OCI-LY7 (cell line): ENCODE measurements around the gene LAYN.

Experiments used
- EZH2phosphoT487 ChIP-seq: fragments of 200-600 bp; sonication (generic); IDR thresholded peaks from 2 replicates; pipeline ENCODE4 v1.6.1; 2018; ENCODE audit warnings: low read depth, borderline replicate concordance, mild to moderate bottlenecking, mixed run types, antibody characterized with exemption, low read length, moderate library complexity, mixed read lengths
- TF ChIP-seq, protein P1 (sequence below): fragments of 200-600 bp; sonication (generic); conservative IDR thresholded peaks from 2 replicates; pipeline ENCODE4 v1.5.1; 2014; ENCODE audit warnings: mild to moderate bottlenecking, antibody characterized with exemption, low read length, moderate library complexity, mixed read lengths

- TF ChIP-seq, protein P1, sequence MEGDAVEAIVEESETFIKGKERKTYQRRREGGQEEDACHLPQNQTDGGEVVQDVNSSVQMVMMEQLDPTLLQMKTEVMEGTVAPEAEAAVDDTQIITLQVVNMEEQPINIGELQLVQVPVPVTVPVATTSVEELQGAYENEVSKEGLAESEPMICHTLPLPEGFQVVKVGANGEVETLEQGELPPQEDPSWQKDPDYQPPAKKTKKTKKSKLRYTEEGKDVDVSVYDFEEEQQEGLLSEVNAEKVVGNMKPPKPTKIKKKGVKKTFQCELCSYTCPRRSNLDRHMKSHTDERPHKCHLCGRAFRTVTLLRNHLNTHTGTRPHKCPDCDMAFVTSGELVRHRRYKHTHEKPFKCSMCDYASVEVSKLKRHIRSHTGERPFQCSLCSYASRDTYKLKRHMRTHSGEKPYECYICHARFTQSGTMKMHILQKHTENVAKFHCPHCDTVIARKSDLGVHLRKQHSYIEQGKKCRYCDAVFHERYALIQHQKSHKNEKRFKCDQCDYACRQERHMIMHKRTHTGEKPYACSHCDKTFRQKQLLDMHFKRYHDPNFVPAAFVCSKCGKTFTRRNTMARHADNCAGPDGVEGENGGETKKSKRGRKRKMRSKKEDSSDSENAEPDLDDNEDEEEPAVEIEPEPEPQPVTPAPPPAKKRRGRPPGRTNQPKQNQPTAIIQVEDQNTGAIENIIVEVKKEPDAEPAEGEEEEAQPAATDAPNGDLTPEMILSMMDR, result no peak
- TF ChIP-seq EZH2phosphoT487, result no peak
Measured at GRCh38 chr11:111523343-111523742, 17.2 kb upstream of the LAYN start.
